ENCODE data around the gene KRT75. TPM values are rescaled to one million over a fixed set of nuclear protein-coding genes. Genes with fewer than 3 reads are reported as not detected.

The KRT75 gene
- not detected in 2 replicates for total RNA-seq

DNA sequence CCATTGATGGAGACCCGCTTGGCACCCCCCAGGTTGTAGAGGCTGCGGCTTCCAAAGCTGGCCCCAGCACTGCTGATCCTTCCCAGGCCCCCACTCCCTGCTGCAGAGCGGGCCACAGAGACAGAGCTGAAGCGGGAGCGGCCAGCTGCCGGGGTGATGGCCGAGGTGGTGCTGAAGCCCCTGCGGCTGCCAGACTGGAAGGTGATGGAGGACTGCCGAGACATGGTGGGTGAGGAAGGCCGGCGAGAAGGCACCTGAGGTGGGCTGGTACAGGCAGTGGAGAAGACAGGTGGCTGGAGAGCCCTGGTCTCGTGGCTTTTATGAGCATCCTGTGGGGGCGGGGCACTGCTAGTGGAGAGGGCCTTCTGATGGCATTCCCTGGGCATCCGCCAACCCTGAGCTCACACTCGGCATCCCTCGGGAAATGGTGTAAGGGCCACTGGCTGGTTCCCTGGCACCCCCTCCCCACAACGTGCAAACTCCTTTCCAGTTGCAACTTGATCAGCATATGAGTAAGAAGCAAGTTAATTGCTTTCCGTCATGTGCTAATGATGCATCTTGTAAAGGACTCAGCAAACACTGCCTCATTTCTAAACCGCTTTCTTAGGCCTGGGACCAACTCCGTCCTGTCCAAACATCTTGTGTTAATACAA is at the start of gene KRT75:
TSS of gene KRT75 (minus strand) at position 291 of the 653 bp plus-strand sequence. CDS start at position 224, 67 bp downstream.

DNA sequence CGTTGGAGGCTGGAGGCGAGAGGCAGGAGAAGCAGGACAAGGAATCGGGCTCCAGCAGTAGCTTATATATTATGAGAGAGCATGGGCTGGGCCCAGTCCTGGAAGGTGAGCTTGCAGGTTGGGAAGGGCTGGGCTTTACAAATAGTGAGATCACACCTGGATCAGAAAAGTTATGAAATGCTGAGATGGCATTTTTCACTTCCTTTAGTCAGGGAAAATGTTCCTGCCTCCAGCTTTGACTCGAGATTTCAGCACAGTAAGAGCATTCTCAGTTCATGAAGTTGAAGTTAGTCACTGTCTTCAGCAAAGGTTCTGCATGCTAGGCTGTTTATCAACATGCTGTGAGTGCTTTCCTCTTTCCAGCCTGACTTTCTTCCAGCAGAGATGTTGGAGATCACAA is 39.6 kb upstream of the KRT75 start, which contains the start of gene KRT6C:
TSS of gene KRT6C (minus strand) at position 38 of the 400 bp plus-strand sequence. CDS start 68 bp downstream, outside the sequence.

DNA sequence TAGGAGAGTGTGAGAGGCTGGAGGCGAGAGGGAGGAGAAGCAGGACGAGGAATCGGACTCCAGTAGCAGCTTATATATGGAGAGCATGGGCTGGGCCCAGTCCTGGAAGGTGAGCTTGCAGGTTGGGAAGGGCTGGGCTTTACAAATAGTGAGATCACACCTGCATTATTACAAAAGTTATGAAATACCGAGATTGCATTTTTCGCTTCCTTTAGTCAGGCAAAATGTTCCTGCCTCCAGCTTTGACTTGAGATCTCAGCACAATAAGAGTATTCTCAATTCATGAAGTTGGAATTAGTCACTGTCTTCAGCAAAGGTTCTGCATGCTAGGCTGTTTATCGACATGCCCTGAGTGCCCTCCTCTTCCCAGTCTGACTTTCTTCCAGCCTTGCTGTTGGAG is 17.9 kb upstream of the KRT75 start, which contains the start of gene KRT6B:
TSS of gene KRT6B (minus strand) at position 46 of the 400 bp plus-strand sequence. CDS start 68 bp downstream, outside the sequence.

DNA sequence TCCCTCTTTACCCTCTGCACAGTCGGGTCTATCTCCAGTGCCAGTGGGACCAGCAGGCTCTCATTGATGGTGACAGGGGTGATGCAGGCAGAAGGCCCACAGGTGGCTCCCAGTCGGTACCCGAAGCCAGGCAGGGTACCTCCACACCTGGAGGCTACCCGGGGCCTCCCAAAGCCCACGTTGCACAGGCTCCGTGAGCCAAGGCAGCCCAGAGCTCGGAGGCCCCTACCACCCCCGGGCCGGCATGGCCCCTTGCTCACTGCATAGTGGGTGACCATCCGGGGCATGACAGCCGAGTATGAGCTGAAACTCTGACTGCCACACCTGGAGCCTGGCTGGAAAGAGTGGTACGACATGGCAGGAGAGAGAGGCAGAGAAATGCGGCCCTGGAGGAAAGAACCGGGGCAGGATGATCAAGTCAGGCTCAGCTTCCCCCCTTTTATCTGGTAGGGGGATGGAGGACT is 28.2 kb downstream of the KRT75 start, which contains the start of gene KRT82:
TSS of gene KRT82 (minus strand) at position 414 of the 464 bp plus-strand sequence. CDS start at position 356, 58 bp downstream.

DNA sequence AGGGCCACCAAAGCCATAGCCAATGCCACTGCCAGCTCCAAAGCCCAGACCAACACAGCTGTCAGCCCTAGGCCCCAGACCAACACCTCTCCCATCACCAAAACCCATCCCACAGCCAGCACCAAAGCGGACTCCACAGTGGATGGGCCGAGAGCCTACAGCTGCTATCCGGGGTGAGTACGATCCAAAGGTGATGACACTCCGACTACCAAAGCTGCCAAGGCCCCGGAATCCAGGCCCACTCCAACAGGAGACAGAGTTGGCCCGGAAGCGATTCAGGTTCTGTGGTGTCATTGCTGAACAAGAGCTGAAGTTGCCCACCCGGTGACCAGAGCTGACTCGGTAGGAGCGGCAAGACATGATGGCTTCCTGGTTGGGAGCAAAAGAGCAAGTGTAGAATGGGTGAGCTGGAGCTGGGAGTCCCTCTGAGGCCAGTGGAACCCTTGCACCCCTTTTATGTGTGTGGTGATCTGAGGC is 48.9 kb downstream of the KRT75 start, which contains the start of gene KRT84:
TSS of gene KRT84 (minus strand) at position 427 of the 477 bp plus-strand sequence. CDS start at position 360, 67 bp downstream.

Other genes with a start within 250 kb of the KRT75 start
- gene KRT80, start 242.4 kb downstream of the KRT75 start, total RNA-seq, result 0.12 and 0.24 TPM in 2 replicates
- gene KRT7, start 201.1 kb downstream of the KRT75 start, total RNA-seq, result 3.4 and 6.3 TPM in 2 replicates
- not detected in 2 replicates for gene KRT86, start 159.7 kb downstream of the KRT75 start, total RNA-seq
- gene KRT81, start 142.8 kb downstream of the KRT75 start, total RNA-seq, result not detected in 2 replicates
- not detected in 2 replicates for gene KRT83, start 113.0 kb downstream of the KRT75 start, total RNA-seq
- gene KRT85, start 66.9 kb downstream of the KRT75 start, total RNA-seq, result not detected in 2 replicates
- not detected in 2 replicates for gene KRT84, start 48.7 kb downstream of the KRT75 start, total RNA-seq
- not detected in 2 replicates for gene KRT82, start 28.0 kb downstream of the KRT75 start, total RNA-seq
- not detected in 2 replicates for gene KRT6B, start 17.8 kb upstream of the KRT75 start, total RNA-seq
- gene KRT6C, start 39.4 kb upstream of the KRT75 start, total RNA-seq, result not detected in 2 replicates
- 0.37 and 14.0 TPM in 2 replicates for gene KRT6A, start 58.9 kb upstream of the KRT75 start, total RNA-seq
- gene KRT5, start 86.0 kb upstream of the KRT75 start, total RNA-seq, result 0.78 and 1.4 TPM in 2 replicates
- not detected in 2 replicates for gene KRT71, start 118.8 kb upstream of the KRT75 start, total RNA-seq
- gene KRT74, start 139.5 kb upstream of the KRT75 start, total RNA-seq, result not detected in 2 replicates
- not detected in 2 replicates for gene KRT72, start 167.1 kb upstream of the KRT75 start, total RNA-seq
- not detected in 2 replicates for gene KRT73, start 184.2 kb upstream of the KRT75 start, total RNA-seq
- gene KRT2, start 217.8 kb upstream of the KRT75 start, total RNA-seq, result not detected in 2 replicates
- gene KRT1, start 246.0 kb upstream of the KRT75 start, total RNA-seq, result not detected in 2 replicates

Data from cardiac ventricle fibroblast (primary cell).